SIG-M5 treated with dmso at 0.1 percent for 504 hours (cell line): ENCODE results near the gene SLC25A40.
A peak's percentile ranks its signal among the peaks of the same experiment; 100 is the strongest.

Experiments used
- DNase-seq: peaks from one replicate; lab custom pipeline; 2025; ENCODE audit not compliant: unreplicated experiment; lab: John Stamatoyannopoulos, UW

The SLC25A40 gene

GRCh38 chr7:87785368-87785995, 90.7 kb downstream of the SLC25A40 start:
- DNase-seq = no peak

GRCh38 chr7:87784424-87784823, 91.7 kb downstream of the SLC25A40 start:
- DNase-seq = peak; percentile 3
